ENCODE measurements around the gene MINK1.

Gene MINK1

DNA sequence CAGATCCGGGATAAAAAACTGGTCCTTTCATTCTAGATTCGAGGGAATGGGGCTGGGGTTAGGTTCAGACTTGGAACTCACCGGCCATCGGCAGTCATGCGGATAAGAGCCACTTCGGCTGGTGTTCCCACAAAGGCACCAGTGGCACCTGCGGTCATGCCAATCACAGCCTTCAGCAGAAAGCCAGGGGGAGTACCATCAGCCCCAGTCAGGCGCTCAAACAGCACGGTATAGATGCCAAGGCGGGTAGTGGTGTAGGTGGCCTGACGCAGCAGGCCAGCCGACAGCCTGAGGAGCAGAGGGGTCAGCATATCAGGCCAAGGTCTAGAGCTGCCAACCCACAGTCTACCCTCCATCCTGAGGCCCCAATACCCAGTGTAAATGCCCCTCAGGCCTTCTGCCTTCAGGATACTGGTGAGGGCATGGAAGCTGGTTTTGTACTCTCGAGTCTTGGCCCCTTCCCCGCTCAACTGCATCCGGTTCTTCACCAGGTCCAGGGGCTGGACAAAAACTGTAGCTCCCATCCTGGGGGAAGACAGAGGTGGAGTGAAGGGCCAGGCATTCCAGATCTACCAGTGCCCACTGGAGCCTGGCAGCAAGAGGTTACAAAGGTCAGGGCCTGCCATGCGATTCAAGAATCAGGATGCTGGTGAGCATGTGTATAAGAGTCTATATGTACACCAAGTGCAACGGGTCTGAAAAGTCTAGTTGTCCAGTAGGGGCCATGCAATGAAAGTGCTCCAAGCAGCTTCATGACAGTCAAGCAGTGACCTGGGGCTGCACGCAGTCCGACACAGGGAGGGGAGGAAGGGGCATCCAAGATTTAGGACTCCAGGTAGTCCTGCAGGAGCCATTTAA lies 105.8 kb downstream of the MINK1 start:
- DNase-seq = no peak

DNA sequence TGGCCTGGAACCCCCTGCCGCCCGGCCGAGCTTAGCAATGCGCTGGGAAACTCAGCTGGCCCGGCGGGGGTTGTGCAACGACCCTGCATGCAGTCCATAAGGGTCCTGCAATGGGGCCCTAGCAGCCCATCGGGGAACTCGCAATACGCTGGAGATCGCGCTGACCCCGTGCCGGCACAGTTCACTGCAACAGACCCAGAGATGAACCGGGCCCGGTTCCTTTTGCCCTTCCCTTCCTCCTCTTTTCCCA lies 106.3 kb downstream of the MINK1 start:
- no peak for DNase-seq

DNA sequence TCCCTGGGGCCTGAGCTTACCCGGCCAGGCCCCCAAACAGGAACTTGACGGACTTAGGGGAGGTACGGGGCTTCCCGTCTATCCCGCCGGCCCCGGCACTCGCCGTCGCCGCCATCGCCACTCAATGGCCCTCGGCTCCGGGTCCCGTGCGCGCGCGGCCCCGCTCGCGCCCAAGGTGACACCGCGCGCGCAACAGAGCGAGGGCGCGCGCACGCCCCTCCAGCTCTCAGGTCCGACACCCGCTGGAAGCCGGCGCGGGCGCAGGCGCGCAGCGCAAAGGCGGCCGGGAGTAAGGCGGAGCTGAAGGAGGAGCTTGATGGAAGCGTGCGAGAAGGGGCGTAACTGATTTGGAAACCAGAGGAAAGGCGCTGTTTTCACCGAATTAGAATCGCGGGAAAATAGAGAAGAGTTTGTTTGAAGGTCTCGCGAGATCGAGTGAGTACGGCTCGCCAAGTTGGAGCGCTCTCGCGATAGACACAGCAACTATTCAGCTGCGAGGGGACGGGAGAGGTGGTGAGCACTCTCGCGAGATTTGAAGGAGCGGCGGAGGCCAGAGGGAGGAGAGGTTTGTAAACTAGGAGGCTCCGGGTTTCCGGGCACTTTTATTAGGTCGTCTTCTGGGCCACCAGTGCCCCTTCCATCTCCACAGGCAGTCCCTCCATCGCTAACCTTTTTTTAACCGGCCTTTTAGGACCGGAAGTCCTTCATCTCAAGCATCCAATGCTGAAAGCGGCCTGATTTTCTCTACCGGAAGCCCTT lies 106.8 kb downstream of the MINK1 start, which contains the start of the genes RNF167 and SLC25A11:
Gene RNF167 (plus strand): TSS at position 473 of the 759 bp plus-strand sequence. CDS start 642 bp downstream, outside the sequence.
Gene SLC25A11 (minus strand): TSS at position 251 of the 759 bp plus-strand sequence. CDS start 136 bp downstream, at position 115.
- peak; percentile 95 for DNase-seq

DNA sequence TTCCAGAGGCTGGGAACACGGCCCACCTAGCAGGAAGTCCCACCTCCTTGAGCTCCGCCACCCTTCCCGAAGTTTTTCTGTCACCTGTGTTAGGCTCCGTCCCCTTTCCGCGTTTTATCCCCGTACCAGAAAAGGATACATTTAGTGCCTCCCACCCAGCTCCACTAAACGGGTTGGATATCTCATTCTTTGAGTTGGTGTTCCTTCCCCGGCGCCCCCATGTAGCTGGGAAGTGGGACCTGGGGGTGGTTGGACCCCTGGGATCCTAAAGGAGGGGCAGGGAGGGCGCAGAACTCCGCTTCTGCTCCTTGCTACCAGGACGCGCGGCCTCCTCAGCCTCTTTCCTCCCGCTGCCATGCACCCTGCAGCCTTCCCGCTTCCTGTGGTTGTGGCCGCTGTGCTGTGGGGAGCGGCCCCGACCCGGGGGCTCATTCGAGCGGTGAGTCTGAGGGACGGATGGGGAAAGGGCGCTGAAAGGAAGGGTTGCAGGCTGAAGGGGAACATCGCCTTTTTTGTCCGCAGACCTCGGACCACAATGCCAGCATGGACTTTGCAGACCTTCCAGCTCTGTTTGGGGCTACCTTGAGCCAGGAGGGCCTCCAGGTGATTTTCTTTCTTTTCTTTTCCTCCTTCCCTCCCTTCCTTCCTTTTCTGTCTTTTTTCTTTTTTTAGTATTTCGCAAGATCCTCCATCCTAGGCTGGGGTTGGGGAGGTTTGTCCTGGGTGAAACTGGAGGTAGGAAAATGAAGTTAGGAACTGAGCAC lies 107.6 kb downstream of the MINK1 start:
- peak; percentile 75 for DNase-seq

DNA sequence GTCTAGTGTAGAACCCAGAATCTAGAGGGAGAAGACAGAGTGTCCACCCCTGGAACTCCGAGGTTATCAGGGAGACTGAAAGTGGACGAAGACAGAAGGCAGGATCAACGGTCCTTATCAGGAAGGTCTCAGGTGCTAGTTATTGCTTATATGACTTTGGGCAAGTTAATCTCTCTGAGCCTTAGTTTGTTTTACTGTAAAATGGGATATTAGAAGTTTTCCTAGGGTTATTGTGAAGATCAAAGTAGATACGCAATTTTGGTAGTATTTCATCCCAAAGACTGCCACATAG lies 108.1 kb downstream of the MINK1 start:
- no peak for DNase-seq

DNA sequence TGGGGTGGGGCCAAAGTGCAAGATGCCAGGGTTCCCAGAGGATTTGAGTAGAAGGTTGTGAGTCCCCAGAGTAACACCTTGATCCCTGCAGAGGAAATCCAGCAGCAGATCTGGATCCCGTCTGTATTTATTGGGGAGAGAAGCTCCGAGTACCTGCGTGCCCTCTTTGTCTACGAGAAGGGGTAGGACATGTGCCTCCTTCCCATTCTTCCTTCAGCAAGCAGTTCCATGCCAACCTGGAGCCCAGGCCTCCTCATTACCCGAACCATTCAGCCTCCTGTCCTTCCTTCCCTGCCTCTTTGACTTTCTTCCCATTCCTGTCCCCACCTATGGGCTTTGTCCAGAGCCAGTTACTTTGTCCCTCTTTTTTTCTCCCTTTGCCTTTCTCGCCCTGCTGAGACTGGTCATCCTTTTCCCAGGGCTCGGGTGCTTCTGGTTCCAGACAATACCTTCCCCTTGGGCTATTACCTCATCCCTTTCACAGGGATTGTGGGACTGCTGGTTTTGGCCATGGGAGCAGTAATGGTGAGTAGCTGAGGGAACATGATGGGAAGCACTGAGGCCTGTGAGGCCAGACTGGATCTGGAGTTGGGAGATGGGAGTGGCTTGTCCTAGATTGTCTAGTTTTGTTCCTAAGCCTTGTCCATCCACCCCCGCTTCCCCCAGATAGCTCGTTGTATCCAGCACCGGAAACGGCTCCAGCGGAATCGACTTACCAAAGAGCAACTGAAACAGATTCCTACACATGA lies 109.8 kb downstream of the MINK1 start:
- no peak for DNase-seq

DNA sequence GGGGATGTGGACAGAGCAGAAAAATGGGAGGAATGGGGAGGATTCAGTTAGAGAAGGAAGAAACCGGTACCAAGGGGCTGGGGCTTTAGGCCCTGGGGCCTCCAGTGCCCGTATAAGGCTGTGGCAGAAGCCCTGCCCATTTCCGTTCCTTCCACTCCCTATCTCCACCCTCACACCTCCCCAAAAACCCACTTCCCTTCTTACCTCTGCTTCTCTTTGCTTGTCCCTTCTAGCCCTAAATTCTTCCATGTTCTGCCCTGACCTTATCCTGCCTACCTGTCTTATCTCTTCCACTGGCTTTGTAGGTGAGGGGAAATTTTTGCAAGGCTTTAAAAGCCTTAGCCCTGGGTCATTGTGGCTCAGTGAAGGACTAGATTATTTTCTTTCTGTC lies 111.0 kb downstream of the MINK1 start:
- no peak for DNase-seq

DNA sequence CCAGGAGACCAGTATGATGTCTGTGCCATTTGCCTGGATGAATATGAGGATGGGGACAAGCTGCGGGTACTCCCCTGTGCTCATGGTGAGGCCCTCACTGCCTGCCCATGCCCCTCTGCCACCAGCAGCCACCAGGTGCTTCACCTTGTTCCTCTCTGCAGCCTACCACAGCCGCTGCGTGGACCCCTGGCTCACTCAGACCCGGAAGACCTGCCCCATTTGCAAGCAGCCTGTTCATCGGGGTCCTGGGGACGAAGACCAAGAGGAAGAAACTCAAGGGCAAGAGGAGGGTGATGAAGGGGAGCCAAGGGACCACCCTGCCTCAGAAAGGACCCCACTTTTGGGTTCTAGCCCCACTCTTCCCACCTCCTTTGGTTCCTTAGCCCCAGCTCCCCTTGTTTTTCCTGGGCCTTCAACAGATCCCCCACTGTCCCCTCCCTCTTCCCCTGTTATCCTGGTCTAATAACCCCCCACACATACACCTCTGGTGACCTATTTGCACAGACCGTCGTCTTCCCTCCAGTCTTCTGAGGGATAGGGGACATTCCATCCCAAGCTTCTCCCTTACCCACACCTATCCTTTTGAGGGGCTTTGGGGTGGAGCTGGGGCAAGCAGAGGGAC lies 111.5 kb downstream of the MINK1 start:
- DNase-seq = no peak

DNA sequence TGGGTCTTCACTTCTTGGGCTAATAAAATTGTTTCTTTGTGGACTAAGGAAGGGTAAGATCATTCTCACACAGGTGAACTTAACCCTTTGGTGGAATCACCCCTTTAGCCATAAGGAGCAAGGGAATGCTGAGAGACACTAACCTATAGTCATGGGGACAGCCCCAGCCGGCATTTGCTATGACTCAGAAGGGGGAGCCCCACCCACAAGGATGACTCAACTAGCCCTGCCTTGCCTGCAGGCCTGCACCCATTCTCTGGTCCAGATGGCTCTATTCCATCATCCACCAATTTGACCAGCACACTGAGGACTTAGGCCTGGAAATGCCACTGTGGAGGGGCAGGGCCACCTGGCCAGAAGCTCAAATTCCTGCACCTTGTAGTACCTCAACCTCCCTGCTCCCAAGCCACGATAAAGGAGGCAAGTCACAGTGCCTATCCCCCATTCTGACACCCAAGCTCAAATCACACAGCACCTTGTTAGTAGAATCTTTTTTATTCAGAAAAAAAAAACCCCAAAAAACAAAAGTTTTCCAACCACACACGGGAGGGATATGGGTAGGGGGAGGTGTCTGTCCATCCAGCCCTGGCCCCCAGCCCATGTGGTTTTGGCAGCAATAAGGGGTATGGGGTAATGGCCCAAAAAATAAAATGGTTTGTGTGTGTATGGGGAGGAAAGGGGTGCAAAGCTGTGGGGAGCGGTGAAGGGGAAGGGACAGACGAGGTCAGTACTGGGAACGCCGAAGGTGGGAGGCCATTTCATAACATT lies 112.2 kb downstream of the MINK1 start:
- DNase-seq = peak; percentile 83

DNA sequence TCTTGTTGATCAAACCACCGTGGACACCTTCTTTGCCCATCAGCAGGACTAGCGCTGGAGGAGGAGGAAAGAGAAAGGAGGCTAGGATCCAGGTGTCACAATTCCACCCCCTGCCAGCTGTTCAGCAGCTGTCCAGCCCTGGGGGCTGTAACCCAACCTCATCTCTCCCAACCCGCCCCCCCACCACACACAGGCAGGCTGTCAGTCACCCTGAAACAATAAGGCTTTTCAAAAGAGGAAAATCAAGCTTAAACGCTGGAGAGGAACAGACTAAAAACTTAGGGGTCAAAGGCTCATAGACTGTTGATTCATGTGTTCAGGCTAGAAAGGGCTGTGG lies 112.8 kb downstream of the MINK1 start:
- peak; percentile 25 for DNase-seq

DNA sequence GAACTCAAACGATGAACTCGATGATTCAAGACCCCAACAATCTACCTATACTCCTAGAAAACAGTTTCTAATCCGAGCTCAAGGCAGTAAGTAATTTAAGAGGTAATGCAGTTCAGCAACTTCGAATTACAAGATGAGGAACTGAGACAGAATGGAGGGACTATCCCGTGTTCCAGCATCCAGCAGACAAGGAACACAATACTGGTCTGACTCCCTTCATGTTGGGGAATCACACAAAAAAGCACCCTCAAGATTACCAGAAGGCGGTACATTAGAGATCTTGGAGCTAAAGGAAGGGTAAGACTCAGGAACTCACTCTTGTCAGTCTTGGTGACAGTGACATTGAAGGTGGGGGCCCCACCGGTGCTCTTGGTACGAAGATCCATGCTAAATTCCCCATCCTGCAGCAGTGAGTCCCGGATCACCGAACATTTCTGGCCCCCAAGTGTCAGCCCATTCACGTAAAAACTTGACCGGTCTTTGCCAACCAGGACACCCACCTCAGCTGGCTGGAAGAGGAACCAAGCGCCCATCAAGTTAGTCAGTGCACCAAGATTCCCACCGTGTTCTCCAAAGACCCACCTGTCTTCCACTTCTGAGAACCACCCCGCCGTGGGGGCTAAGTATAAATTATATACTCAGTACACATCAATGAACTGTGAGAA lies 113.3 kb downstream of the MINK1 start:
- peak; percentile 7 for DNase-seq

DNA sequence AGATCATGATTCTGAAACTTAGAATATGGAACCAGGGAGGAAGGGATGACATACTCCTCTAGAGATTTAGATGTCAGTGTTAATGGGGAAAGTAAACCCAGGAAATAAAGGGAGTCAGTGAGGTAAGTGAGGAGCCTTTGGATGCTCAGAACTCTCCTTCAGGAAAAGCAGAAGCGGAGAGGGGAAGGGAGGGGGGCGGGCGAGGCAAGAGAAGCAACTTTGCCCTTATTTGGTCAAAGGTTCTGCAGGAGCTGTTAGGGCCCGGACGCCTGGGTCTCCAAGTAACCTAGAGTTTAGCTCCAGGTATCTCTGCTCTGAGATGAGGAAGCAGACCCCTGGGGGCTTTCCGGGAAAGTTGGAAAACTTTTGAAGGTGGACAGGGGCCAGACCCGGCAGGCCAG lies 113.9 kb downstream of the MINK1 start:
- DNase-seq = peak; percentile 15
